ENCODE data around the gene PRSS50.
"Not testable (repeated sequence)": the region's sequence is repeated elsewhere in the genome, so short reads cannot be mapped to it uniquely, and the experiment has no call there.

Gene PRSS50

DNA sequence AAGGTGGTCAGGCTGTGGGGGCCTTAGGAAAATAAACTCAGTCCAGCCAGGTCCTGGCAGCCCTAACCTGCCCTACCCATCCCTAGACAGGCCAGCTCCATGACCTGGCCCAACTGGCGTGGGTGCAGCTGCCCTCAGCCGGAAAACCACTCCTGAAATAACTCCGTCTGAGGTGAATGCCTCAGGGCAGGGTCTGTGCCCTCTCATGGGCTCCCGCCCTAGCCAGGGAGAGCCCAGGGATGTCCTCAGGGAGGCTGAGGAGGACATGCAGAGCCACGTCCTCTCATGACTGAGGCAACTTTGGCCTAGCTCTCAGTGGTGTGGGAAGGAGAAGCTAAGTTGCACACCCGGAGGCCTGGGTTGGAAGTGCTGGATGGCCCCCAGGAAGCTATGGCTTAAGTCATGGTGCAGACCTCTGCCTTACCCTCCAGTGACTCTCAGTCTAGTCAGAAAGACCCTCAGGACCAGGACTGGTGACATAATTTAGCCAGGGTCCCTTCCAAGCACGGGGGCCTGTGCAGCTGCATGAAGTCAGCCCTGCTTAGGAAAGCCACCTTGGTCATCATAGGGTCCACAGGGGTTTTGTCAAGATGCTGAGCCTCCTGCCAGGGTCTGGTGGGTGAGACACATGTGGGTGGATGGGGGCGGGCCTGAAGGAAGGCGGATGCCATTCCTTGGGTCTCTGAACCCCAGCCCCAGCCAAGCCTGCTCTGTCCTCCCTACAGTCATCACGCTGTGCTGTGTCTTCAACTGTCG is 9.1 kb downstream of the PRSS50 start:
- no peak for DNase-seq

- no peak for DNase-seq
Measured at GRCh38 chr3:46707601-46708011, 10.1 kb downstream of the PRSS50 start.

DNA sequence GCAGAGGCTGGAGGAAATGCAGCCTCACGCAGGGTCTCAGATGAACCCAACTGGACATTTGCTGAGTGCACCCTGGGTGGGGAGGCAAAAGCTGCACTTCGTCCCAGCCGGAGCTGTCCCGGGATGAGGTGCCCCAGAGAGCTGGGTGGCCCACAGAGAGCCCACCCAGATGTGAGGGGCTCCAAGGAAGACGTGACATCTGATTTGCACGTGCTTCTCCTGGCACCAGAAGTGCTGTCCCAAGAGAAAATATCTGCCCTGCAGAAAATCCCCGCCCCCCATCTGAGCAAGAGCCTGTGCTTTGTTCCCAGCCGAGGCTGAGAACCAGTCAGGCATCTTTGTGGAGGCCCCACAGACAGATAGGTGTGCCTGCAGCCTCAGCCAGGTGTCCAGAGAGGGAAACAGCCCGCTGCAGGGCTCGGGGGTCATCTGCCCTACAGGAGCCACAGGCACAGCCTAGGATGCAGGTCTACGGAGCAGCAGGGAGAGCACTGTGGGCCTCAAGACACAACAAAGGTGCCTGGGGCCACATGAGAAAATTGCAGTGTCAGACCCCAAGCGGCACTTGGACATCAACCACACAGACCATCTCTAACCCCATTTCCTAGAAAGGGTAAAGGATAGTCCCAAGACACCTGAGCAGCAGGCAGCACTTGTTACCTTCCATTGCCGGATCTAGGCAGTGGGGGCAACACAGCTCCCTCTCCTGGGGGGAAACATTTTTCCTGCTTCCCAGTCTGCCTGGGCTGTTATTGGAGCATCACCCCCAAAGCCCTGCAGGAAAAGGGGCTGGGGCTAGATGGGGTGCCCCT is 10.7 kb downstream of the PRSS50 start:
- DNase-seq, result no peak

- DNase-seq, result peak; percentile 81
Measured at GRCh38 chr3:46705751-46706552, 11.7 kb downstream of the PRSS50 start.

GRCh38 chr3:46705022-46705530 is 12.6 kb downstream of the PRSS50 start:
- DNase-seq, result peak; percentile 45

DNA sequence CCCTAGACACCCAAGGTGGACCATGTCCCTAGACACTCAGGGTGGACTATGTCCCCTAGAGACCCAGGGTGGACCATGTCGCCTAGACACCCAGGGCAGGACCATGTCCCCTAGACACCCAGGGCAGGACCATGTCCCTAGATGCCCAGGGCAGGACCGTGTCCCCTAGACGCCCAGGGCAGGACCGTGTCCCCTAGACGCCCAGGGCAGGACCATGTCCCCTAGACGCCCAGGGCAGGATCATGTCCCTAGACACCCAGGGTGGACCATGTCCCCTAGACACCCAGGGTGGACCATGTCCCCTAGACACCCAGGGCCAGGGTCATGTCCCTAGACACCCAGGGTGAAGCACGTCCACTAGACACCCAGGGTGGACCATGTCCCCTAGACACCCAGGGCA is 13.3 kb downstream of the PRSS50 start:
- DNase-seq, result not testable (repeated sequence)

GRCh38 chr3:46703013-46703520 is 14.6 kb downstream of the PRSS50 start:
- no peak for DNase-seq

- no peak for DNase-seq
Measured at GRCh38 chr3:46702246-46703012, 15.2 kb downstream of the PRSS50 start.

DNA sequence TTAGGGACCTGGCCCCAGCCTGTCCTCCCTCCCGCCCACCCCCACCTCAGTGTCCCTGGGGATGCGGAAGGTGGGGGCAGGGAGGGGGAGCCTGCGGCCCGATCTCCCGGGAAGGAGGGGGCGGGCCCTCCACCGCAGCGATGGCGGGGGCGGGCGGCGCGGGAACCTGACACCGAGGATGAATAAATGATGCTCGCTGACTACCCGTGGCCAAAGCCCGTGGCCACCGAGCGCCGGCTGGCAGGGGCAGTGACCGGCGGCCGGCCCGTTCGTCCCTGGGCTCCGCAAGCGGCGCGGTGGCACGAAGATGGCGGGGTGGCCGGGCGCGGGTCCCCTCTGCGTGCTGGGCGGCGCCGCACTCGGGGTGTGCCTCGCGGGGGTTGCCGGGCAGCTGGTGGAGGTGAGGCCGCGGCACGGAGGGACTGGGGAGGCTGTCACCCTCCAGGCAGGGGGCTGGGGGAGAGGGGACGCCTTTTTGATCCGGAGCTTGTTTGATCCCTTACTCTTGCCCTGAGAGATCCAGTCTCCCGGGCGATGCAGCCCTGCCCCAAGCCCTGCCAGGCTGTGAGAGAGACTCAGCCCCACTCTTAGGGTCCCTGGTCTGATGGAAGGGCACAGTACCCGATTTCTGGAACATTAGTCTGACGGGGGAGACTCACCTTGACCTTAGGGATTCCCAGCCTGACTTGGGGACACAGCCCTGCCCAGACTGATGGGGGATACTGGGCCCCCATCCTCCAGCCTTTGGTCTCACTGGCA is 16.3 kb downstream of the PRSS50 start, which contains the start of gene TMIE:
Gene TMIE (plus strand): TSS at position 212 of the 759 bp plus-strand sequence. CDS start 96 bp downstream, at position 308.
- no peak for DNase-seq

DNA sequence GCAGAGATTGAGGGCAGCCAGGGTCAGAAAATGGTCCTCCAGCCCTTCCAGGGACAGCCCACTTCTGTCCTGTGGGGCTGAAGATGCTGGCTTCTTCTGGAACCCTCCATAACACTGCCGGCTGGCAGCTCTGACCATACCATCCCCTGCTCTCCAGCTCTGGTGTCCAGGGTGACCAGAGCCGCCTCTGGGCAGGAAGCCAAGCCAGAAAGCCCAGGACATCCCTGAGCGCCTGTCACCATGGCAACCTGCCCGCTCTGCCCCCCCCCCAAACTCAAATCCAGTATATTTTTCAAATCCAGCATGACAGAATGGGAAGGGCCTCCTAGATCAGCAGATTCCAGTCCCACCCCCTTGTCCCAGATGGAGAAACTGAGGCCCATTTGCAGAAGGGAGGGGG is 16.9 kb downstream of the PRSS50 start:
- no peak for DNase-seq

- no peak for DNase-seq
Measured at GRCh38 chr3:46699676-46700523, 17.8 kb downstream of the PRSS50 start.

GRCh38 chr3:46695962-46696894 is 21.4 kb downstream of the PRSS50 start:
- DNase-seq, result no peak

DNA sequence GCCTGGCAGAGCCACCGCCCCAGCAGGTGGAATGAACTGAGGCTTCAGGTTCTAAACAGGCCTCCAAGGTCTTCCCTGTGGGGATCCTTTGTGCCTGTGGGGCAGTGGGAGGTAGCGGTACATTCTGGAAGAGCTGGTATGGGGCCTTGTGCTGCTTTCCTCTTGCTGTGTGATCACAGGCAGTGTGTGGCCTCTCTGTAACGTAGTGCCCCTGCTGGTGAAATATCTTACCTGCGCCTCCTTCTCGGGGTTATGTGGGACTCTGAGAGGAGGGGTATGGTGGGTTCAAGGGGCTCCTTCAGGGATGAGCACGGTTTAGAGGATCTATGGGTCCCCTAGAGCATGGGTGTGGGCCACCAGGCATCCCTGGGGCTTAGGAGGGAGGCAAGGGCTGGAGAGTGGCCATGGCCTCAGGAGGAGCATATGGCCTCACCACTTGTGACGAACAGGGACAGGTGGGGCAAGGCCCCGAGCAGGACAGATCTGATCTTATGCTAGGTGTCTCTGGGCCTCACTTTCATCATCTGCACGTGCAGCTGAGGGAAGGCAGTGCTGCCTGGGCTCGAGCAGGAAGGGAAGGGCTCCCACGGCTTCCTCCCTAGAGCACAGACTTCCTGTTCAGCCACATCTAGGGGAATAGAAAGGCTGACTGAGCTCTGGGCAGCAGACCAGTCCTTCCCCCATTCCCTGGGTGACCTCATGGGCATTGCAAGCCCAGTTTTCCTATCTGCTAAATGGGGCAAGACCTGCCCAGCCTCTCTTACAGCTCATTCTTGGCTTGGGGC is 22.3 kb downstream of the PRSS50 start:
- DNase-seq, result no peak

- DNase-seq, result no peak
Measured at GRCh38 chr3:46694520-46694919, 23.1 kb downstream of the PRSS50 start.

- DNase-seq, result no peak
Measured at GRCh38 chr3:46693892-46694226, 23.8 kb downstream of the PRSS50 start.

- DNase-seq, result no peak
Measured at GRCh38 chr3:46693038-46693891, 24.4 kb downstream of the PRSS50 start, which contains the start of gene ALS2CL. Gene ALS2CL, minus strand, starts transcription at chr3:46693679. Its CDS starts 4,239 bp downstream, at chr3:46689440.

DNA sequence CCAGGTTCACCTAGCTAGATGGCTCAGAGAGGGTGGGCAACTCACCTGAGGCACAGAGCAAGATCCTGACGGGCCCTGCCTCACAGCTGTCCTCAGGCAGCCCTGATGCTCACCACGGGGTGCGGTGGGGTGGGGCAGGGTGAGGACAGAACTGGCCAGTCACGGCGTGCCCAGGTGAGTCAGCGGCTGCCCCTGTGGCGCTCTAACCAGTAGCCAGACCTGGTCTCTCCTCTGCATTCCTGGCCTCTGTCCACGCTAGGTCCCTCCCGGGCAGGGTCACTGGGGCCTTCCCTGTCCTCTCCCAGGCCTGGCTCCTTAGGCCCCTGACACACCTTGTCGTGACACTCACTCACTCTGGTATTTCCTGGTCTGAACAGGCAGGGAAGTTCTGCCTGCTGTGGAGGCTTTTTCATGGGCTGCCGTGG is 25.1 kb downstream of the PRSS50 start:
- no peak for DNase-seq

Data from HCEC 1CT (cell line).